ENCODE results near the gene PCNT.
"Not testable (repeated sequence)": the region's sequence is repeated elsewhere in the genome, so short reads cannot be mapped to it uniquely, and the experiment has no call there.

The PCNT gene

DNA sequence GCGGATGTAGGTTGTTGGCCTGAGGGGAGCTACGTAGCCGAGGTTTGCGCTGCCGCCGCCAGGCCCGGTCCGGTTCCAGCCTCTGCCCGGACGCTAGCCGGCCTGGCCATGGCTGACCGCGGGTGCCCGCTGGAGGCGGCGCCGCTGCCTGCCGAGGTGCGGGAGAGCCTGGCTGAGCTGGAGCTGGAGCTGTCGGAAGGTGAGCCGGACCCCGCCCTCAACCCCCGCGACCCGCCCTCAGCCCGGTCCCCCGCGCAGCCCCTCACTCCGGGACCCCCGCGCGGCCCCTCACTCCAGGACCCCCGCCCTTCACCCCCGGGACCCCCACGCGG is 135.0 kb downstream of the PCNT start:
- no peak for DNase-seq

DNA sequence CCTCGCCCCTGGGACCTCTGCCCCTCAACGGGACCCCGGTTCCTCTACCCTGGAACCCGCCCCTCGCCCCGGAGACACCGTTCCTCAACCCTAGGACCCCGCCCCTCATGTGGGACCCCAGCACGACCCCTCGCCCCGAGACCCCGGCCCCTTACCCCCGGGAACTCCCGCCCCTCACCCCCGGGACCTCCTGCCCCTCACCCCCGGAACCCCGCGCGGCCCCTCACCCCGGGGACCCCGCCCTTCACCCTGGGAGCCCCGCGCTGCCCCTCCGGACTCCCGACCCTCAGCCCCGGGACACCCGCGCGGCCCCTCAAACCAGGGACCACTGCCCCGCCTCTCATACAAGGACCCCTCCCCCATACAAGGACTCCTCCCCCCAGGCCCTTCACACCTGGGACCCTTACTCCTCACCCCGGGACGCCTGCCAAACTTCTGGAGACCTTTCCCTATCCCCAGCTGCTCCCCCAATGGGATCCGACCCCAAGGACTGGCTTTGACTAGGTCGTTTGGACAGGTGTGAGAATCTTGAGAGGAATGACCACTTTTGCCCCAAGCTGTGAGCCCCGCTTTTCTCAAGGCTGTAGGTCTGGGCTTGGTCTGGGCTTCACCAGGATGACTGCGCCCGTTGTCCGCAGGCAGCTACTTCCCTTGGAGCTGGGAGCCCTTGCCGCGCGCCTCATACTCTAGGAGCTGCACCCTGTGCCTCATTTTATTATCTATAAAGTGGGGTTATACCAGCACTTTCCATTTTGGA is 135.6 kb downstream of the PCNT start:
- no peak for DNase-seq

DNA sequence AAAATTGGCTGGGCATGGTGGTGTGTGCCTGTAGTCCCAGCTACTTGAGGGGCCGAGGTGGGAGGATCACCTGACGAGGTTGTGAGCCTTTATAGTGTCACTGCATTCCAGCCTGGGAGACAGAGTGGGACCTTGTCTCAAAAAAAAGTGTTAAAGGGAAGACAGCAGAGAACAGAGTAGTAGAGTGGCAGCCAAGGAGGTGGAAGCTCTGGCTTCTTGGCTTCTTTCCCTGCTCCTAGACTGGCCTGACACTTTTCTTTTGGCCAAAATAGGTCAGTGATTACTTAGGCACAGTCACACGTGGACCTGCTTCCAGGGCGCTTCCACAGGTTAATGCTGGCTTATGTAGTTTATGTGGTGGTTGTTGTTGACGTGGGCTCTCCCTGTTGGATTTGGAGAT is 138.0 kb downstream of the PCNT start:
- DNase-seq: no peak

DNA sequence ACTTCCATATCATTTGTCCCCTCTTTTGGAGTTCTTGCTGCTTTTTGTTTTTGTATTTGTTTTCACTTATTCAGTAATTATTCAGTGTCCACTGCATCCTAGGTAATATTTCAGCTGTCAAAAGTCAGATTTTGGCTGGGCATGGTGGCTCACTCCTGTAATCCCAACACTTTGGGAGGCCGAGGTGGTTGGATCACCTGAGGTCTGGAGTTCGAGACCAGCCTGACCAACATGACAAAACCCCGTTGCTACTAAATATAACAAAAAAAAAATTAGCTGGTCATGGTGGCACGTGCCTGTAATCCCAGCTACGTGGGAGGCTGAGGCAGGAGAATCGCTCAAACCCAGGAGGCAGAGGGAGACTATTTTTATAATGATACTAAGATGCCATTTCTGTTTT is 141.2 kb downstream of the PCNT start:
- DNase-seq: not testable (repeated sequence)

GRCh38 chr21:46465651-46466050 is 141.7 kb downstream of the PCNT start:
- no peak for DNase-seq

DNA sequence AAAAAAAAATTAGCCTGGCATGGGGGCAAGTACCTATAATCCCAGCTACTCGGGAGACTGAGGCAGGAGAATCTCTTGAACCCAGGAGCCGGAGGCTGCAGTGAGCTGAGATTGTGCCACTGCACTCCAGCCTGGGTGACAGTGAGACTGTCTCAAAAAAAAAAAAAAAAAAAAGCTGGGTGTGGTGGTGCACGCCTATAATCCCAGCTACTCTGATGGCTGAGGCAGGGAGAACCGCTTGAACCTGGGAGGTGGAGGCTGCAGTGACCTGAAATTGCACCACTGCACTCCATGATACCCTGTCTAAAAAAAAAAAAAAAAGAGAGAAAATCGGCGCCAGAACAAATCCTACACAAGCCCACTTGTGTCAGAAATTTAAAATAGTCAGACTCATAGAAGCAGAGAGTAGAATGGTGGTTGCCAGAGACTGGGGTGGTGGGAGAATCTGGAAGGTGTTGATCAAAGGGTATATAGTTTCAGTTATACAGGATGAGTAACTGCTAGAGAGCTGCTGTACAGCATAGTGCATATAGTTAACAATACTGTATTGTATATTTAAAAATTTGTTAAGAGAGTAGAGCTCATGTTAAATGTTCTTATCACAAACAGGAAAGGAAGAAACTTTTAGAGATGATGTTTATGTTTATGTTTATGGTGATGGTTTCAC is 144.3 kb downstream of the PCNT start:
- no peak for DNase-seq

DNA sequence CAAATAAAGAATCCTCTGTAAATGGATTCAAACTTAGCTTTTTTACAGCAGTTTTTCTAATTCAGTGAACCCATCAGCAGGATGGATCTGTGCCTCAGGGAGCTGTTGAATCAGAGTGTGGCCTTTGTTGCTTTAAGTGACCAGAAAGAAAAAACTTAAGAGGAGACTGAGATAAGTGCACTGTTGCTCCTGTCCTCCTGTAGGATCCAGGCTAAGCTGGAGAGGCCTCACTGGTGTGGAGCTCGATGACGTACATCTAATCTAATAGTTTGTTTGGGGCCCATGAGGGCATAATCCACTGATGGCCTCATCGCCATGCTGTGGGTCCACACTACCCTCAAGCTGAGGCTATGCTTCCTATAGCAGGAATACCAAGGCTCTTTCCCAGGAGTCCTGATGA is 145.3 kb downstream of the PCNT start:
- no peak for DNase-seq

DNA sequence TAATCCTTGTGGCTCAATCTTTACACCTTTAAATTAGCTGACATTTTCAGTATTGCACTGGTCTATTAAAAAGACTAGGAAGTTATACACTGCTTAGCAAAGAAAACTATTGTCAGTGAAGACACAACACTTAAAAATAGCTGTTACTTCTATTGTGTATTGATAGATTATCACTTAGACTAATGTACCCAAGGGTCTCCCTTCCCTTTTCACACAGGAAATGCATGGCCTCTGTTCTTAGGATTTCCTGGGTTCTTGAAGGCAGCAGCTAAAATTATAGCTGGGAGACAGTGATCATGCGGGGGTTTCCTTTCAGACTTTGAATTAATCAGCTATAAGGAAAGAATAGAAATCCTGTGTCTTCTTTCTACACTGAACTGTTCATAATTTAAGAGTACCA is 147.6 kb downstream of the PCNT start:
- no peak for DNase-seq

GRCh38 chr21:46472246-46472645 is 148.3 kb downstream of the PCNT start:
- no peak for DNase-seq

DNA sequence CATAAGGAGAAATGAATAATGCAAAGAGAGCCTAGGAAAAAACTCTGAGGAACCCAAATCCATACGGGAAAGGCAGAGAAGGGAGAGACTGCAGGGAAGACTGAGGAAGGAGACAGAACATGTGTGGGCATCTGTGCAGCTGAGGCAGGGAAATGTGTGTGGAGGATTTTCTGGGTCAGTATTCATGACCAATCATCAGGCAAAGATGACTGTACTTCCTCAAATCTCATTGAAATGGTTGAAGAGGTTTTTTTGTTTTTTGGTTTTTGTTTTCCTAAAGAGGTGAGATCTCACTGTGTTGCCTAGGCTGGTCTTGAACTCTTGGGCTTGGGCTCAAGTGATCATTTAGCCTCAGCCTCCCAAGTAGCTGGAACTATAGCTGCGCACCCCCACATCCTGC is 150.4 kb downstream of the PCNT start:
- DNase-seq: no peak

DNA sequence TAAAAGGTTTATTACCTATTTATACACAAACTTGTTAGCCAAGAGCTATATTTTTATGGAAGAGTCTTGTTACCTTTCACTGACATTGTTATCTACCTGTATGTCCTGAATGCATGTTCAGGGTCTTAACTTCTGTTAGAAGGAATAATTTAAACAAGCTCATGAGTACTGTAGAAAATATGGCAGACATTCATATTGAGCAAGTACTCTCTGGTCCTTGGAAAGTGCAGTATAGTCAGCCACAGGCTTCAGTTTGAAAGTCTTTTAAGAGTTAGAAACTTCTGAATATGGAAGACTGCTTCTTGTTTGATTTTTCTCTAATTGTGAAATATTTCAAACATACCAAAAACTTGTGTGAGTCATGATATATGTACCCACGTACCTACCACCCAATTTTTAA is 151.3 kb downstream of the PCNT start:
- no peak for DNase-seq

DNA sequence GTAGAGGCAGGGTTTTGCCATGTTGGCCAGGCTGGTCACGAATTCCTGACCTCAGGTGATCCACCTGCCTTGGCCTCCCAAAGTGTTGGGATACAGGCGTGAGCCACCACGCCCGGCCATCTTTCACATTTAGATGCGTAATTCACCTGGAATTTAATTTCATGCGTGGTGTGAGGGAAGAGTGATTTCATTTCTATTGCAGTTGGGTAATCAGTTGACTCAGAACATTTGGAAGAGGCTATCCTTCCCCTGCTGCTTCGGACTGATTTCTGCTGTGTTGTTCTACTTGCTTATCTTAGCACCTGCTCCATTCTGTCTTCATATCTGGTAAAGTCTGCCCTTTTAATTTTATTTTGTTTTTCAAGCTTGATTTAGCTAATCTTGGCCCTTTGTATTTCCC is 153.8 kb downstream of the PCNT start:
- no peak for DNase-seq

DNA sequence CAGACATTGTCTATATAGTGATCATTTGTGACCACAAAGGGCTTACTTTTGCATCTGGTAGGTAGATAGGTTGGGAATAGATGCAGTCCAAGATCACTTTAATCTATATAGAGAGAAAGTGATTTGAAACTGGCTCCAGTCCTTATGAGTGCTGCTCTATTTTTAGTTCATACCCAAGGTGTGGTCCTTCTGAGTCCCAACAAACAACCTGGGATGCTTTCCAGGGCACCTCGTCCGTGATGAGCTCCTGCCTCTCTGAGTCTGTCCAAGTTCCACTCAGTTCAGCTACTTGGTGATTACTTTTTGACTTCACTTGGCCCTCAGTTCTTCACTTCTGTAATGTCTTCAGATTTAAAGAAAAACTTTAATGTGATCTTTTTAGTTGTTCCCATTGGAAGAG is 155.0 kb downstream of the PCNT start:
- no peak for DNase-seq

DNA sequence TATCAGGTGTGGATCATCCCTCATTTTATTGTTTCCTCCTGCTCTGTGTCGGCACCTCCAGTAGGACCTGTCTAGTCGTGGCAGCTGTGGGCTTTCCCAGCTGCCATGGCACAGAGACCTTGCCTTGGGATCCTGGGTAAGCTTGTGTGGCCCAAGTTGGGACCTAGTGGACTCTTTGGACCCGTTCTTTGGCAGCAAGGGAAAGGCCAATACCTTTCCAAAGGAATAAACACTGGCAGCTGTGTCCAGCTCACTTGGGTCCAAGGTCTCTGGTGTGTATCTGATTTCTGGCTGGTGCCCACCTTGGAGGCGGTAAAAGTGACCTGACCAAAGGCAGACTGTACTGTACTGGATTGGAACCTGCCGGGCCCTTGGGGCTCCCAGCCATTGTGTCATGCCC is 156.5 kb downstream of the PCNT start:
- no peak for DNase-seq

GRCh38 chr21:46482225-46482845 is 158.4 kb downstream of the PCNT start:
- DNase-seq: no peak

GRCh38 chr21:46482846-46483231 is 158.9 kb downstream of the PCNT start:
- DNase-seq: no peak

- no peak for DNase-seq
These were observed 159.6 kb downstream of the PCNT start for GRCh38 chr21:46483300-46484295.

- no peak for DNase-seq
These were observed 162.6 kb downstream of the PCNT start for GRCh38 chr21:46486481-46487126.

DNA sequence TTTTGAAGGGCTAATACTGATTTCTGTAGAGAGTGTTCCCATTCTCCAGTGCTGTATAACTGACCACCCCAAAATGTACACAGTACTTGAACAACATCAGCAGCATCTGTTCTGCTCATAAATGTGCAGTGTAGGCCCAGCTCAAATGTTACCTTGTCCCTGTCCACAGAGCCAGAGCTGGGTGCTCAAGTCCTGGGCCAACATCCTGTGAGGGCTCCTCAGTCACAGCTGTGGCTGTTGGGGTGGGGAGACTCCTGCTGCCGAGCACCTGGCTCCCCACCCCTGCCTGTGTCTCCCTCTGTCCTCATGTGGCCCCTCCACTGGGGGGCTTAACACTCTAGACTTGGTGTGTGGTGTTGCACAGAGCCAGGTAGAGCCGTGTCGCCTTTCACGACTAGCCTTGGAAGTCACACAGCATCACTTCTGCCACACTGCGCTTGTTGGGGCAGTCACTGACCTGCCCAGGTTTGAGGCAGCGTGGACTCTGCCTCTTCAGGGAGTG is 165.3 kb downstream of the PCNT start:
- no peak for DNase-seq

GRCh38 chr21:46489800-46490199 is 165.8 kb downstream of the PCNT start:
- no peak for DNase-seq

DNA sequence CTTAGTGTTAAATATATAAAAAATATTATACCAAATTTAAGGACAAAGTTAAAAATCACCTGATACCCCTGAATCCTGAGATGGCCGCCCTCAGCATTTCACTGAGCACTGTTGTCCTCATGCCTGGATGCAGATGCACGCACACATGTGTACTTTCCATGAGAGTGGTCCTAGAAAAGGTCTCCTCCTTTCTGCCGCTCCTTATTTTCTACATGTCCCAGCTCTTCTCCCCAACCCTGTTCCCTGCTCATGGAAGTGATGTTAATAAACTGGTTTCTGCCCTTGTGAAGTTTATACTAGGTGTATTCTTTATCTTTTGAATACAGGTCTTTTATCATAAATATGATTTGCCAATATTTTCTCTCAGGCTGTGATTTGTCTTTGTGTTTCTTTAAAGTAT is 167.6 kb downstream of the PCNT start:
- no peak for DNase-seq

DNA sequence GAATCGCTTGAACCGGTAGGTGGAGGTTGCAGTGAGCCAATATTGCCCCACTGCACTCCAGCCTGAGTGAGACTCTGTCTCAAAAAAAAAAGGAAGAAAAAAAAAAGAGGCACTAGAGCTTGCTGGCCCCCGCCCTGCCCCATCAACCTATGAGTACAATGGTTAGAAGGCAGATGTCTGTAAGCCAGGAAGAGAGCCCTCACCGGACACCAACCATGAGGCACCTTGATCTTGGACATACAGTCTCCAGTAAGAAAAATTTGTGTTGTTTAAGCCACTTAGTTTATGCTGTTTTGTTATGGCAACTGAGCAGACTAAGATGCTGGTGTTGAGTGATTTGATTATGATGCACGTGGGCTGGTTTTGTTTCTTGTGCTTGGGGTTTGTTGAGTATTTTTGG is 168.9 kb downstream of the PCNT start:
- no peak for DNase-seq
